Endodermal cell (in vitro differentiated cells): ENCODE measurements around the gene TBX1. TPM values are rescaled to one million over a fixed set of nuclear protein-coding genes. Genes with fewer than 3 reads are reported as not detected.

Source experiments
- DNase-seq: peaks from one replicate; pipeline ENCODE4 v3.0.0-alpha.2; 2017
- H3K27ac ChIP-seq: 2 replicates; pipeline ENCODE4 v1.5.1; 2013; ENCODE audit warnings: mild to moderate bottlenecking, low read depth, low read length, moderate library complexity
- H3K27me3 ChIP-seq: 2 replicates; pipeline ENCODE4 v1.6.1; 2013; ENCODE audit warnings: mild to moderate bottlenecking, low read length, moderate library complexity; ENCODE audit not compliant: insufficient read depth, control insufficient read depth, poor library complexity, severe bottlenecking
- H3K36me3 ChIP-seq: 2 replicates; pipeline ENCODE4 v1.7.0; 2013; ENCODE audit warnings: mild to moderate bottlenecking, low read length, moderate library complexity; ENCODE audit not compliant: control insufficient read depth, insufficient read depth
- H3K4me1 ChIP-seq: one replicate; pipeline ENCODE4 v1.7.0; 2013; ENCODE audit warnings: low read length; ENCODE audit not compliant: control insufficient read depth, insufficient read depth
- H3K4me3 ChIP-seq: 2 replicates; pipeline ENCODE4 v1.5.1; 2013; ENCODE audit warnings: mild to moderate bottlenecking, low read length, moderate library complexity
- H3K9ac ChIP-seq: 2 replicates; pipeline ENCODE4 v1.6.1; 2013; ENCODE audit warnings: mild to moderate bottlenecking, low read length, moderate library complexity; ENCODE audit not compliant: poor library complexity, severe bottlenecking; ENCODE audit errors: extremely low read depth
- H3K9me3 ChIP-seq: 2 replicates; pipeline ENCODE4 v1.6.1; 2013; ENCODE audit warnings: mild to moderate bottlenecking, low read length, moderate library complexity; ENCODE audit not compliant: control insufficient read depth
- H3K27ac Mint-ChIP-seq: 2 replicates; pipeline ENCODE4 v1.8.0; 2020; ENCODE audit warnings: mixed read lengths
- H3K27me3 Mint-ChIP-seq: 2 replicates; pipeline ENCODE4 v1.8.0; 2021; ENCODE audit warnings: mild to moderate bottlenecking, mixed read lengths; ENCODE audit not compliant: insufficient read depth
- H3K36me3 Mint-ChIP-seq: 2 replicates; pipeline ENCODE4 v1.8.0; 2020; ENCODE audit warnings: low read depth, mixed read lengths
- H3K4me1 Mint-ChIP-seq: 2 replicates; pipeline ENCODE4 v1.8.0; 2020; ENCODE audit warnings: mixed read lengths
- H3K4me3 Mint-ChIP-seq: 2 replicates; pipeline ENCODE4 v1.8.0; 2020; ENCODE audit warnings: mild to moderate bottlenecking, moderate library complexity, mixed read lengths
- H3K9me3 Mint-ChIP-seq: 2 replicates; pipeline ENCODE4 v1.8.0; 2020; ENCODE audit warnings: mild to moderate bottlenecking, mixed read lengths
- CTCF ChIP-seq: fragments of 200-600 bp; sonication (generic); conservative IDR thresholded peaks from 2 replicates; pipeline ENCODE4 v1.5.0; 2021; ENCODE audit warnings: antibody characterized with exemption, mild to moderate bottlenecking
- WGBS, 2 experiments: methylation state at CpG; one replicate each; pipeline versions ENCODE4 v1.1.5 to v1.1.7; 2013; ENCODE audit warnings: missing lambda C conversion rate in 2 of 2, mixed read lengths in 1 of 2; ENCODE audit not compliant: insufficient coverage in 1 of 2, insufficient read length in 1 of 2; 5-methylcytosine and 5-hydroxymethylcytosine counted together
- total RNA-seq, 2 donors: library from RNA; stranded (reverse); fragmentation: NEBNext Ultra II Directional in 1 of 2; extraction: Animal tissue kit (Norgen Biotek cat#: 25700) in 1 of 2; gene quantifications; 2 replicates in 1 of 2; 3 replicates in 1 of 2; pipeline ENCODE4 v1.2.1, GENCODE V29; 2021

Gene TBX1
- total RNA-seq, 2 donors from 2014 or later = 1.3 TPM; not detected in 1

- Mint-ChIP-seq H3K27ac (no peak overlapping the region), H3K27me3 (no peaks in the 10 kb centered on the region), H3K9me3 (no peaks in the 10 kb centered on the region), H3K36me3 (no peaks in the 10 kb centered on the region), H3K4me3 (no peak overlapping the region), H3K4me1 (no peaks in the 10 kb centered on the region)
- Histone ChIP-seq H3K9me3 (no peaks in the 10 kb centered on the region), H3K27ac (no peak overlapping the region), H3K9ac (no peak overlapping the region), H3K4me3 (no peak overlapping the region), H3K4me1 (no peaks in the 10 kb centered on the region), H3K27me3 (no peaks in the 10 kb centered on the region), H3K36me3 (no peaks in the 10 kb centered on the region)
- no peak for TF ChIP-seq CTCF
- DNase-seq = peak; percentile 62
- WGBS, 2 experiments = 93 to 95% methylated on average over 11 to 22 of the region's 23 CpGs
Measured at GRCh38 chr22:19810381-19811201, 50.0 kb downstream of the TBX1 start.

- H3K4me3 Mint-ChIP-seq = no peak overlapping the region
- no peaks in the 10 kb centered on the region for H3K27me3 Mint-ChIP-seq
- Histone ChIP-seq H3K27me3 (no peaks in the 10 kb centered on the region), H3K9me3 (no peaks in the 10 kb centered on the region), H3K36me3 (no peaks in the 10 kb centered on the region), H3K4me3 (no peak overlapping the region), H3K27ac (no peak overlapping the region), H3K4me1 (no peaks in the 10 kb centered on the region), H3K9ac (no peak overlapping the region)
- DNase-seq = peak; percentile 21
- H3K27ac Mint-ChIP-seq = no peak overlapping the region
- H3K9me3 Mint-ChIP-seq = no peaks in the 10 kb centered on the region
- H3K4me1 Mint-ChIP-seq = no peaks in the 10 kb centered on the region
- H3K36me3 Mint-ChIP-seq = no peaks in the 10 kb centered on the region
- TF ChIP-seq CTCF = no peak
- 93 to 94% methylated on average over 5 to 12 of the region's 12 CpGs for WGBS, 2 experiments
Measured at GRCh38 chr22:19811211-19811621, 50.6 kb downstream of the TBX1 start.

GRCh38 chr22:19811811-19812771, 51.5 kb downstream of the TBX1 start:
- Mint-ChIP-seq H3K36me3 (no peaks in the 10 kb centered on the region), H3K27me3 (no peaks in the 10 kb centered on the region), H3K4me3 (no peak overlapping the region), H3K9me3 (no peaks in the 10 kb centered on the region), H3K4me1 (no peaks in the 10 kb centered on the region), H3K27ac (no peak overlapping the region)
- Histone ChIP-seq H3K4me1 (no peaks in the 10 kb centered on the region), H3K27ac (no peak overlapping the region), H3K27me3 (no peaks in the 10 kb centered on the region), H3K9me3 (no peaks in the 10 kb centered on the region), H3K9ac (no peak overlapping the region), H3K36me3 (no peaks in the 10 kb centered on the region), H3K4me3 (no peak overlapping the region)
- DNase-seq = peak; percentile 37
- WGBS, 2 experiments = 90 to 92% methylated on average over 22 to 36 of the region's 36 CpGs
- TF ChIP-seq CTCF = no peak
